Measurements from ENCODE around the gene MYO3A.

DNA sequence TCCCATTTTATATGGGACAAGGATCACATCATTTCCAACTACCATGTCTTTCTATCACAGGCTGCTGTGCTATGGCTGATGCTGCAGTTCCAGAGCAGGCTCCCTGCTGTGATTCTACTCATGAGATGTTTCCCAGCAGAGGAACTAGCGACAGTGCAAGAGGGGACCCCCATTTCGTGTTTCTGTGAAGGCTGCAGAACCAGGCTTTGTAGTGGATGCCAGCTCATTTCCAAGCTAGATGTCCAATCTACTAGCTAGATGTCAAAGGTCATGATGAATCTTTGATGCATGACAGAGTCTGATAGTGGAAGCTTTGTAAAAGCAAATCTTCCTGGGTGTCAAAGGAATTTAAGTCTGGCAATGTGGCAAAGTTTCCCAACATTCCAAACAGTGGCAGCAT lies 21.2 kb upstream of the MYO3A start:
- TF ChIP-seq, protein P1, sequence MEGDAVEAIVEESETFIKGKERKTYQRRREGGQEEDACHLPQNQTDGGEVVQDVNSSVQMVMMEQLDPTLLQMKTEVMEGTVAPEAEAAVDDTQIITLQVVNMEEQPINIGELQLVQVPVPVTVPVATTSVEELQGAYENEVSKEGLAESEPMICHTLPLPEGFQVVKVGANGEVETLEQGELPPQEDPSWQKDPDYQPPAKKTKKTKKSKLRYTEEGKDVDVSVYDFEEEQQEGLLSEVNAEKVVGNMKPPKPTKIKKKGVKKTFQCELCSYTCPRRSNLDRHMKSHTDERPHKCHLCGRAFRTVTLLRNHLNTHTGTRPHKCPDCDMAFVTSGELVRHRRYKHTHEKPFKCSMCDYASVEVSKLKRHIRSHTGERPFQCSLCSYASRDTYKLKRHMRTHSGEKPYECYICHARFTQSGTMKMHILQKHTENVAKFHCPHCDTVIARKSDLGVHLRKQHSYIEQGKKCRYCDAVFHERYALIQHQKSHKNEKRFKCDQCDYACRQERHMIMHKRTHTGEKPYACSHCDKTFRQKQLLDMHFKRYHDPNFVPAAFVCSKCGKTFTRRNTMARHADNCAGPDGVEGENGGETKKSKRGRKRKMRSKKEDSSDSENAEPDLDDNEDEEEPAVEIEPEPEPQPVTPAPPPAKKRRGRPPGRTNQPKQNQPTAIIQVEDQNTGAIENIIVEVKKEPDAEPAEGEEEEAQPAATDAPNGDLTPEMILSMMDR (IDR thresholded peaks at IDR 0.05; ENCODE audit: low read depth, low read length, poor library complexity, severe bottlenecking): no peak
- TF ChIP-seq EZH2phosphoT487 (IDR thresholded peaks at IDR 0.05; ENCODE audit: borderline replicate concordance, low read length): no peak
